Measurements from ENCODE around the gene WIZ. TPM values are rescaled to one million over a fixed set of nuclear protein-coding genes. Genes with fewer than 3 reads are reported as not detected.

WIZ gene
- total RNA-seq, 4 donors from 2014 or later: 24.4 to 94.6 (median 49.9) TPM

- TF ChIP-seq POLR2AphosphoS5 (IDR thresholded peaks at IDR 0.05) (no peak), EP300 (IDR thresholded peaks at IDR 0.05) (no peak), CTCF (IDR thresholded peaks at IDR 0.05) (no peak), POLR2A (IDR thresholded peaks at IDR 0.05) (no peak)
- no peak overlapping the region for H3K27ac ChIP-seq
- WGBS, 2 donors (ENCODE audit: low coverage in 1 of 2): 87% methylated on average over 3 to 5 of the region's 7 CpGs
- no peaks in the 10 kb centered on the region for H3K9me3 ChIP-seq
- no peak overlapping the region for H3K4me3 ChIP-seq
- peaks cover 0 to 35% (median 19%) of the 10 kb centered on the region in 3 donors for H3K4me1 ChIP-seq
- no peak for ATAC-seq
- H3K27me3 ChIP-seq: no peaks in the 10 kb centered on the region
- H3K36me3 ChIP-seq: peaks cover 4 to 87% of the 10 kb centered on the region in 2 donors
Observed at GRCh38 chr19:15371119-15371518, 78.6 kb downstream of the WIZ start.

Small RNA genes lying within 50 kb of the gene (small RNA-seq; reads per million reads assigned to genes)
- 0 reads per million in 4 donors for gene MIR1470

Other genes starting within 250 kb of the WIZ start
- gene NOTCH3, start 249.0 kb downstream of the WIZ start, total RNA-seq: 10 to 100 TPM; 19.1 to 54.8 (median 35.4) TPM
- gene EPHX3, start 217.5 kb downstream of the WIZ start, total RNA-seq: 1 to 10 TPM in 1 of 4 donors, under 1 TPM in 1, not detected in 2; 0.78 to 1.6 TPM
- gene BRD4, start 117.4 kb downstream of the WIZ start, total RNA-seq: 10 to 100 TPM; 29.6 to 49.3 (median 34.4) TPM
- gene AKAP8, start 70.2 kb downstream of the WIZ start, total RNA-seq: 10 to 100 TPM; 21.4 to 34.2 (median 28.0) TPM
- gene AKAP8L, start 31.0 kb downstream of the WIZ start, total RNA-seq: 100 to 1,000 TPM in 1 of 4 donors, 10 to 100 TPM in 3; 61.3 to 102 (median 70.1) TPM
- gene RASAL3, start 14.6 kb upstream of the WIZ start, total RNA-seq: 1 to 10 TPM; 1.3 to 3.1 (median 2.1) TPM
- gene PGLYRP2, start 29.5 kb upstream of the WIZ start, total RNA-seq: not detected
- gene CYP4F22, start 58.6 kb upstream of the WIZ start, total RNA-seq: under 1 TPM in 3 of 4 donors, not detected in 1; 0.19 to 0.47 (median 0.47) TPM
- not detected for gene CYP4F8, start 165.3 kb upstream of the WIZ start, total RNA-seq
- 1 to 10 TPM in 1 of 4 donors, under 1 TPM in 2, not detected in 1; 0.08 to 5.3 (median 0.81) TPM for gene CYP4F3, start 190.9 kb upstream of the WIZ start, total RNA-seq
- gene CYP4F12, start 223.1 kb upstream of the WIZ start, total RNA-seq: 10 to 100 TPM in 1 of 4 donors, 1 to 10 TPM in 3; 5.1 to 14.1 (median 6.8) TPM

All from gastroesophageal sphincter (tissue), 4 donors.